ENCODE results near the gene CYP2S1. TPM values are rescaled to one million over a fixed set of nuclear protein-coding genes. Genes with fewer than 3 reads are reported as not detected.

CYP2S1 gene
- total RNA-seq, 4 donors from 2014 or later: 4.1 to 147 (median 67.1) TPM

DNA sequence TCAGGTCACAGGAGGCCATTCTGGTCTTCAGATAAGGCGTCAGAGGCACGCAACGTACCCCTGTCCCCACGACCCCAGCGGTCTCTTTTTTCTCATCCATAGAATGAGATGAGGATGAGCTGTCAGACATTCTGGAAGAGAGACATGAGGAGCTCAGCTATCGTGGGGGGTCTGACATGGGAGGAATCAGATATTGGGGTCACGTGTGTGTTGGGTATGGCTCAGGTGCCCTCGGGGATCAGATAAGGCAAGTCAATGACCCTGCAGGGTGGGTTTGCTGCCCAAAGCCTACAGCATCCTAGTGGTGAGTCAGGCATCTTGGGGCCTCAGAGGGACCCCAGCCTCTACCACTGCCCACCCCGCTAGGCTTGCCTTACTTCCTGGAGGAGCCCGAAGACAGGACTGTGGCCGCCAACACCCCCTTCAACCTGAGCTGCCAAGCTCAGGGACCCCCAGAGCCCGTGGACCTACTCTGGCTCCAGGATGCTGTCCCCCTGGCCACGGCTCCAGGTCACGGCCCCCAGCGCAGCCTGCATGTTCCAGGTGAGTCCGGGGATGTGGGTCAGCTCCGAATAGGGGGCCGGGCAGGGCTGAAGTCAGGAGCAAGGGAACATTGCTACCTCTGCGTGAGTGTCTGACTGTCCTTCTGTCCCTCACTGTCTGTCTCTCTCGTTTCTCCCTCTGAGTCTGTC is 28.6 kb downstream of the CYP2S1 start:
- H3K9me3 ChIP-seq: no peaks in the 10 kb centered on the region
- TF ChIP-seq, protein P1, sequence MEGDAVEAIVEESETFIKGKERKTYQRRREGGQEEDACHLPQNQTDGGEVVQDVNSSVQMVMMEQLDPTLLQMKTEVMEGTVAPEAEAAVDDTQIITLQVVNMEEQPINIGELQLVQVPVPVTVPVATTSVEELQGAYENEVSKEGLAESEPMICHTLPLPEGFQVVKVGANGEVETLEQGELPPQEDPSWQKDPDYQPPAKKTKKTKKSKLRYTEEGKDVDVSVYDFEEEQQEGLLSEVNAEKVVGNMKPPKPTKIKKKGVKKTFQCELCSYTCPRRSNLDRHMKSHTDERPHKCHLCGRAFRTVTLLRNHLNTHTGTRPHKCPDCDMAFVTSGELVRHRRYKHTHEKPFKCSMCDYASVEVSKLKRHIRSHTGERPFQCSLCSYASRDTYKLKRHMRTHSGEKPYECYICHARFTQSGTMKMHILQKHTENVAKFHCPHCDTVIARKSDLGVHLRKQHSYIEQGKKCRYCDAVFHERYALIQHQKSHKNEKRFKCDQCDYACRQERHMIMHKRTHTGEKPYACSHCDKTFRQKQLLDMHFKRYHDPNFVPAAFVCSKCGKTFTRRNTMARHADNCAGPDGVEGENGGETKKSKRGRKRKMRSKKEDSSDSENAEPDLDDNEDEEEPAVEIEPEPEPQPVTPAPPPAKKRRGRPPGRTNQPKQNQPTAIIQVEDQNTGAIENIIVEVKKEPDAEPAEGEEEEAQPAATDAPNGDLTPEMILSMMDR (IDR thresholded peaks at IDR 0.05): no peak
- TF ChIP-seq POLR2A (IDR thresholded peaks at IDR 0.05): no peak

DNA sequence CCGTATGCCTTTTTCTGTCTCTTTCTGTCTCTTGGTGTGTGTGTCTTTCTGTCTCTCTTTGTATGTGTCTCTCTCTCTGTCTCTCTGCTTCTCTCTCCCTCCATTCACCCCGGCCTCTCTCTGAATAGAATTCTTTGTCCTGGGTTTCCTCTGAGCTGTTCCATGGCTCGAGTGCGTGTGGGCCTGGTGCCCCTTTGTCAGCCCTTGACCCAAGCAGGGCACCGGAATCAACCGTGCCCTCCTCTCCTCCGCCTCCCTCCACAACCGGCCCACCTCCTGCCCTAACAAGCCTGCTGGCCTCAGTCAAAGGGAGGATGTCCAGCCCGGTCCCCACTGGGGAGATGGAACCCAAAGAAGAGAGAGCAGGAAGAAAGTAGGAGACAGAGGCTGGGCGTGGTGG is 29.2 kb downstream of the CYP2S1 start:
- no peak for TF ChIP-seq POLR2A (IDR thresholded peaks at IDR 0.05)
- TF ChIP-seq, protein P1 (IDR thresholded peaks at IDR 0.05): no peak
- H3K4me3 ChIP-seq: no peak overlapping the region
- no peaks in the 10 kb centered on the region for H3K27me3 ChIP-seq
- no peaks in the 10 kb centered on the region for H3K9me3 ChIP-seq
- no peaks in the 10 kb centered on the region for H3K36me3 ChIP-seq
- H3K4me1 ChIP-seq: peaks cover 0 to 12% (median 7%) of the 10 kb centered on the region in 4 donors
- H3K27ac ChIP-seq: no peak overlapping the region
- DNase-seq: no peak

More for the DNA sequence above, 28.6 kb downstream of the CYP2S1 start:
- peak overlapping the region in 1 of 4 donors; percentile 60 for H3K4me3 ChIP-seq
- peak overlapping the region in 1 of 4 donors; percentile 6 for H3K27ac ChIP-seq
- DNase-seq: no peak
- no peaks in the 10 kb centered on the region for H3K27me3 ChIP-seq
- H3K36me3 ChIP-seq: no peaks in the 10 kb centered on the region
- peaks cover 0 to 8% (median 4%) of the 10 kb centered on the region in 4 donors for H3K4me1 ChIP-seq

DNA sequence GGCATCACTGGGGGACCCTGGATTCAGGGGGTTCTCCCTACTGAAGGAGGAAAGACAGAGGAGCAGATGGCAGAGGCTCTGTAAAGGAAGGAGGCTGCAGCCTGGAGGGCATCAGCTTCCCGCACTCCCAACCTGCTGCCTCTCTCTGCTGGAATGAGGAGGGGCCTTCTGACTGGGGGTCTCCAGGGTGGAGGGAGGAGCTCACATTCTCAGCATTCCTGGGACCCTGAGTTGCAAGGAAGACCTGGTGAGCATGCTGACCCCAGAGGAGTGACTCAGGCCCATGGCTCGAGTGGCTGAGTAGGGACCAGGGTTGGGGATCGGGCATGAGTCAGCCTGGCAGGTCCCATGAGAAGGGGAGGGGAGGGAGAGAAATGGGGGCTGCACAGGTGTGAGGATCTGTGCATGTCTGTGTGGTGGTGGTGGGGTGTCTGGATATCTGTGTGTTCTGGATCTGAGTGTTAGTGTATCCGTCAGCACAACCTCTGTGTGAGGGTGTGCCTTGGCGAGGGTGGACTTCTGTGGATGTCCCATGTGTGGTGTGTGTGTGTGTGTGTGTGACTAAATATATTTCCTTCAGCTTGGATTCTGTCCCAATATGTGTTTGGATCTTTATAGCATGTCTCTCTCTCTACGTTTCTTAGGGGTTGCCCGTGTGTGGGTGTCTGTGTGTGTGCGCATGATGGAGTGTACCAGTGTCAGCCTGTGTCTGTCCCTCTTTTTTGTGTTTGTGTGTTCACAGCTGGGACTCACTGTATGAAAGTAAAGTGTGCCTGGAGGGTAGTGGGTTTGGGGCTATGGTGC is 30.6 kb downstream of the CYP2S1 start:
- Histone ChIP-seq H3K36me3 (no peaks in the 10 kb centered on the region), H3K27me3 (no peaks in the 10 kb centered on the region), H3K4me3 (peak overlapping the region in 1 of 4 donors; percentile 2), H3K9me3 (no peaks in the 10 kb centered on the region), H3K27ac (peak overlapping the region in 2 of 4 donors; percentile 14 to 90), H3K4me1 (peaks cover 0 to 12% (median 7%) of the 10 kb centered on the region in 4 donors)
- no peak for DNase-seq
- no peak for TF ChIP-seq POLR2A (IDR thresholded peaks at IDR 0.05)
- TF ChIP-seq, protein P1 (IDR thresholded peaks at IDR 0.05): no peak

DNA sequence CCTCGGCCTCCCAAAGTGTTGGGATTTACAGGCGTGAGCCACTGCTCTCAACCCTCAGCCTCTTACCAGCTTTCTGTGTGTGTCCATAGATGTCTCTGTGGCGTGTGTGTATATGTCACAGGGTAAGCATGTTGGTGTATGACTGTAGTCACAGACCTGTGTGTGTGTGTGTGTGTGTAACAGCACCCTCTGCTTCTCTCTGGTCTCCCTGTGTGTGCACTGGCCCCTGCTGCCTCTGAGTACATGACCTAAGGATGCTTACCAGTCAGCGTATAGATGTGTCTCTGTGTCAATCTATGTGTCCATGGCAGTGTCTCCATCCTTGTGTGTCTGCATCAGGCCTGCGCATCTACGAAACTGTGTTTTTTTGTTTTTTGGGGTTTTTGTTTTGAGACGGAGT is 31.6 kb downstream of the CYP2S1 start:
- H3K4me3 ChIP-seq: no peak overlapping the region
- H3K4me1 ChIP-seq: peaks cover 0 to 12% (median 7%) of the 10 kb centered on the region in 4 donors
- H3K27ac ChIP-seq: peak overlapping the region; percentile 25 to 90 (median 70)
- DNase-seq: no peak
- H3K9me3 ChIP-seq: no peaks in the 10 kb centered on the region
- no peaks in the 10 kb centered on the region for H3K27me3 ChIP-seq
- no peak for TF ChIP-seq POLR2A (IDR thresholded peaks at IDR 0.05)
- TF ChIP-seq, protein P1 (IDR thresholded peaks at IDR 0.05): no peak
- H3K36me3 ChIP-seq: no peaks in the 10 kb centered on the region

DNA sequence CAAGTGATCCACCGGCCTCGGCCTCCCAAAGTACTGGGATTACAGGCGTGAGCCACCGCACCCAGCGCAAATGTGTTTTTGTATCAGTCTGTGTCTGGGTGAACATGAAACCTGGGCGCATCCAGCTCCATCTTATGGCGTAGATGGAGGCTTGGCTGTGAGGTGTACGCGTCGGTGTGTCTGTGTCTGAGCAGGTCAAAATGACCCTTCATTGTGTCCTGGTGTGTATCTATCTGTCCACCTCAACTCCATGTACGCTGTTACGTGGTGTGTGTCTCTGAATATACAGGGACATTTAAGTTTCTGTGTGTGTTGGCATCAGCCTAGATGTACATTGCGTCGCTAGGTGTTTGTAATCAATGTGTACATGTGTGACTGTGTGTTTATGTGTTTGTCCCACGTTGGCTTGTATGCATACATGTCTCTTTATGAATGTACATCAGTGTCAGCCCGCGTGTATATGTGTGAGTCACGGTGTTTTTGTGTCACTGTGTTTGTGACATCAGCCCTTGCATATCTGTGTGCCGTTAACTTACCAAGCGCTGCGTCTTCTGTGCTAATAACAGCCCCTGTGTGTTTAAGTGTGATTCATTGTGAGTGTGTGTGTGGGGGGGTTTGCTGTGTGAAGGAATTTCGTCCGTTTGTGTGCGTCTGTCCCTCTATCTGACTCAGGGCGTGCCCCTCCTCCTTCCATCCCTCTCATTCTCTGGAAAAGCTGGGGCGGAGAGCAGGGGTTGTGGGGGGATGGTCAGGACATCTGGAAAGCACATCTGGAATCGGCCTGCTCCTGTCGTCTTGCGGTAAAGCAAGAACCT is 32.4 kb downstream of the CYP2S1 start:
- peaks cover 0 to 12% (median 7%) of the 10 kb centered on the region in 4 donors for H3K4me1 ChIP-seq
- TF ChIP-seq, protein P1 (IDR thresholded peaks at IDR 0.05): no peak
- no peak for TF ChIP-seq POLR2A (IDR thresholded peaks at IDR 0.05)
- H3K9me3 ChIP-seq: no peaks in the 10 kb centered on the region
- peak overlapping the region; percentile 72 to 90 (median 82) for H3K27ac ChIP-seq
- no peaks in the 10 kb centered on the region for H3K36me3 ChIP-seq
- H3K4me3 ChIP-seq: peak overlapping the region; percentile 45 to 80 (median 56)
- peak in 2 of 3 donors; percentile 25 to 68 for DNase-seq
- no peaks in the 10 kb centered on the region for H3K27me3 ChIP-seq

All from Peyer's patch (tissue), 4 donors.